Central memory CD4-positive, alpha-beta T cell (primary cell): ENCODE results near the gene IER3.
"Not testable (repeated sequence)": the region's sequence is repeated elsewhere in the genome, so short reads cannot be mapped to it uniquely, and the experiment has no call there.

Experiments used
- DNase-seq: peaks from one replicate; pipeline ENCODE4 v3.0.0; 2022

The IER3 gene

DNA sequence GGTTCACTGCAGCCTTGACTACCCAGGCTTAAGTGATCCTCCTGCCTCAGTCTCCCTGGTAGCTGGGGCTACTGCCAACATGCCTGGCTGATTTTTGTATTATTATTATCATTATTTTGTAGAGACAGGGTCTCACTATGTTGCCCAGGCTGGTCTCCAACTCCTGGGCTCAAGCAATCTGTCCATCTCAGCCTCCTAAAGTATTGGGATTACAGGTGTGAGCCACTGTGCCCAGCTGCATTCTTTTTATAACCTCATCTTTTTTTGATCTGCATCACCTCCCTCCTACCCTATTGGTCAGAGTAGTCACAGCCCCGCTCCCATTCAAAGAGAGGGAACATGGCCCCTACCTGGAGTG lies 23.6 kb upstream of the IER3 start:
- DNase-seq: no peak

DNA sequence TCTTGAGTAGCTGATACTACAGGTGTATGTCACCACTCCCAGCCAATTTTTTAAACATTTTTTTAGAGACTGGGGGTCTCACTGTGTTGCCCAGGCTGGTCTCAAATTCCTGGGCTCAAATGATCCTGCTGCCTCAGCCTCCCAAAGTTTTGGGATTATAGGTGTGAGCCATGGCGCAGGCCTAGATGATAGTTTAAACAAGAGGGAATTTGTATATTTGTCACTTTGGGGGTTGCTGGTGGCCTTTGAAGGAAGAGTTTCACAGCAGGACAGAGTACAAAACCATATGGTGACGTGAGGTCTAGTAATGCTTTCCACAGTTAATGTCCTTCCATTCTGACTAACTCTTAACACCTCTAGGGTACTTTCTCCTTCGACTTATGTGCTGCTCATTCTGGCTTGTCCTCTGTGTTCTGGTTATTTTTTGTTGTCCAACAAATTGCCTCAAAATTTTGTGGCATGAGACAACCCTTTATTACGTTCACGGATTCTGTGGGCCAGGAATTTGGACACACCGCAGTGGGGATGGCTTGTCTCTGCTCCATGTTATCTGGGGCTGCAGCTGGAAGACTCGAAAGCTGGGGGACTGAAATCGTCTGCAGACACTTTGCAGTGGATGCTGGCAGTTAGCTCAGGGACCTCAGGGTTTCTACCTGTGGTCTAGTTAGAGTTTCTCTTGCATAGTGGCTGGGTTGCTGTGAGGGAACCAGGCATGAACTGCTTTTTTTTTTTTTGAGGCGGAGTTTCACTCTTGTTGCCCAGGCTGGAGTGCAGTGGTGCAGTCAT lies 23.0 kb upstream of the IER3 start:
- DNase-seq: no peak

DNA sequence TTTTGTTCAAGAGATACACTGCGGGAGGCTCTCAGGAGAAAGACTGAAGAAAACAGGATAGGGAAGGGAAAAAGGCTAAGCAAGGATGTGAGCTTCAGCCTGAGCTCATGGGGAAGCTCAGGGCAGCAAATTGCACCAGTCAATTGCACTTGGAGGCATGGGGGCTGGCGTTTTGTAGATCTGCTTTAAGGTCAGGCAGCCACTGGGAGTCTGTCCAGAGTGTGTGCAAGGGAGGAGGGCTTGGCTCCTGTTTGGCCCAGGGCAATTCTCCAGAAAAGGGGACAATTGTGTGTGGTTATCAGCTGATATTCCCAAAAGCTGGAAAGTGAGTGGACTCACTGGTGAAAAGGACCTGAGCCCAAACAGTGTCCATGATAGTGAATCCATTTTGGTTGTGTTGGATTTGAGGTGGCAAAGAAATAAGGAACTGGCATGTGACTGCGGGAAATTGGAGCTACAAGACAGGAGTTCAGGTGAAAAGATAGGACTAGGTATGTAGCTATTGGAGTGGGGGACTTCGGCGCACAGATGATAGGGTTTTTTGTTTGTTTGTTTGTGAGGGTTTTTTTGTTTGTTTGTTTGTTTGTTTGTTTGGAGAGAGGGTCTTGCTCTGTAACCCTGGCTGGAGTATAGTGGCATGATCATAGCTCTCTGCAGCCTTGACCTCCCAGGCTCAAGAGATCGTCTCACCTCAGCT lies 22.3 kb upstream of the IER3 start:
- DNase-seq: no peak

DNA sequence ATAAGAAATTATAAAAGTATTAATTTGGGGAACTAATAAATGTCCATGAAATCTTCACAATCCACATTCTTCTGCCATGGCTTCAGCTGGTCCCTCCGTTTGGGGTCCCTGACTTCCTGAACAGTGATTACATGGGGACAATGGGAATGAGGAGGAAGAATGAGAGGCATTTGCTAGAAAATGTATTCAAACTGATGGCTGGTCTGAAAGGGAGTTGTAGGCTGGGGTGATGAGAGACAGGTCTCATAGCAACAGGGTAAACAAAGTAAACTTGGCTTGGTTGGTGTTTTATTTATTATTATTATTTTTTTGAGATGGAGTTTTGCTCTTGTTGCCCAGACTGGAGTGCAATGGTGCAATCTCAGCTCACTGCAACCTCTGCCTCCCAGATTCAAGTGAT lies 21.1 kb upstream of the IER3 start:
- not testable (repeated sequence) for DNase-seq

DNA sequence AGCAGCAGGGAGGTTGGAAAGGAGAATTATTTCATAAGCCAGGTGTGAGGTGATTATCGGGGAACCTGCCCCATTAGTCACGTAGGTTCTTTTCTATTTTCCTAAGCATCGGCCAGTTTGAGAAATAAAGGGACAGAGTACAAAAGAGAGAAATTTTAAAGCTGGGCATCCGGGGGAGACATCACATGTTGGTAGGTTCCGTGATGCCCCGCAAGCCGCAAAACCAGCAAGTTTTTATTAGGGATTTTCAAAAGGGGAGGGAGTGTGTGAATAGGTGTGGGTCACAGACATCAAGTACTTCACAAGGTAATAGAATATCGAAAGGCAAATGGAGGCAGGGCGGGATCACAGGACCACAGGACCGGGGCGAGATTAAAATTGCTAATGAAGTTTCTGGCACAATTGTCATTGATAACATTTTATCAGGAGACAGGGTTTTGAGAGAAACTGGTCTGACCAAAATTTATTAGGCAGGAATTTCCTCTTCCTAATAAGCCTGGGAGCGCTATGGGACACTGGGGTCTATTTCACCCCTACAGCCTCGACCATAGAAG lies 20.2 kb upstream of the IER3 start:
- not testable (repeated sequence) for DNase-seq

DNA sequence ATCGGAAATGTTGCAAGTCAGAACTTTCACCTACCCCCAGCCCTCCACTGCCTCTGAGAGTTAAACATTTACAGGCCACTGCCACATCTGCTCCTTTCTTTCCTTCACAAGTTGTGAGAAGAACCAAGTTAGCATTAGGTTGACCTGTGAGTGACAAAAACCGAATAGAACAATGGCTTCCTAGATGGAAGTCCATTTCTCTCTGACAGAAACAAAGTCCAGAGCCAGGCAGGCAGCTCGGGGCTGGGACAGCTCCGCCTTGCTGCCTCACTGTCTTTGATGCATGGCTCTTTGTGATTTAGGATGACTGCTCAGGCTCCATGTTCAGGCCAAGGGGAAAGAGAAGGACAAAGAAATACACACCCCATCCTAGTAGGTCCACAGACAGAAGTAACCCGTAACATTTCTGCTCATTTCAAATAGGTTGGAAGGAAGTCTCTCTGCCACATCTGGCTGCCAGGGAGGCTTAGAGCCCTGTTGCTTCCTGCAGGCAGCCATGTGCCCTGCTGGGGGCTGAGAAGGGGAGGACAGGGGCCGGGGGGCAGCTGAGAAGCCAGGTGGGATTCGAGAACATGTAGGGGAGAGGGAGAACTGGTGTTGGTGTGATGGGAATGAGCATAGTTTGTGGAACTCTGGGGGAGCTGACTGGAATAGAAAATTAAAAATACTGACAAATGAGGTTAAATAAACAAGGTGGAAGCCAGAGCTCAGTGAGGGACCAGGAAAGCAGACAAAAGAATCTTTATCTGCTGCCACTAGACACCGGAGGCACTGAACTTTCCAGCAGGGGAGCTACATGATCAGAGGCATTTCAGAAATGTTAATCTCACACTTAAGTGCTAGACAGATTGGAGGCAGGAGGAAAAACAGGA lies 19.5 kb upstream of the IER3 start:
- no peak for DNase-seq

DNA sequence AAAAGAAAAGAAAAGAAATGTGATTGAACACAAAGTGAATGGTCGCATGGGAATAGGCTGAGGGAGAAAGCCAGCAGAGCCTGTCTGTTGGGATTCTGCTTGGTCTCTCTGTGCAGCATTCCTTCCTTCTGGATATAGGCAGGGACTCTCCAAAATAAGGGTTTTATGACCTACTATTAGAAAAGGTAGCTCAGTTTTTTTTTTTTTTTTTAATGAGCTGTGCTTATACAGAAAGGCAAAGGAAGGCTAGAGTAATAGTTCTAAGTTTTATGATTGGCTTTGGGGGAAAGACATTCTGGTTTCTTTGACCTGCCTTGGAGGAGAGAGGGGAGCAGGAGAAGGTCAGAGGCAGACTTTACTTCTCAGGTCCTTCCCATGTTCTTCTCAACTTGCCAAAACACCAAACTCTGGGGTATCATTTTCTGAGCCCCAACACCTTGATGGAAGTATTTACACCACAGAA lies 18.8 kb upstream of the IER3 start:
- no peak for DNase-seq

DNA sequence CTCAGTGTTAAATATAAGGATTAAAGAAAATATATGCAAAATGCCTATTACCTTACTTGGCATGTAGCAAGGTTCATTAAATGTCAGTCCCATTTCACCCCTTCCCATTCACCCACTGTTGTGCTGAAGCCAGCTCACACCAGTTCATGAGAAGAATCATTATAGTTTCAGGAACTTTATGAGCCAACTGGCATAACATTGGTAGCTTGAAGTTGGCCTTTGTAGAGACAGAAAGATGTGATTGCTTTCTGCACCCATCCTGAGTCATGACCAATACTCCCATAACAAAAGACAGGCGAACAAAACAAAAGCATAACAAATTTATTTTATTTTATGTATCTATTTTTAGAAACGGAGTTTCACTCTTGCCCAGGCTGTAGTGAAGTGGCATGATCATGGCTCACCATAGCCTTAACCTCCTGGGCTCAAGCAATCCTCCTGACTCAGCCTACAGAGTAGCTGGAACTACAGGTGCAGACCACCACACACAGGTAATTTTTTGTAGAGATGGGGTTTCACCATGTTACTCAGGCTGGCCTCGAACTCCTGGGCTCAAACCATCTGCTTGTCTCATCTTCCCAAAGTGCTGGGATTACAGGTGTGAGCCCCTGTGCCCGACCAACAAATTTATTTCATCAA lies 17.6 kb upstream of the IER3 start:
- DNase-seq: no peak

DNA sequence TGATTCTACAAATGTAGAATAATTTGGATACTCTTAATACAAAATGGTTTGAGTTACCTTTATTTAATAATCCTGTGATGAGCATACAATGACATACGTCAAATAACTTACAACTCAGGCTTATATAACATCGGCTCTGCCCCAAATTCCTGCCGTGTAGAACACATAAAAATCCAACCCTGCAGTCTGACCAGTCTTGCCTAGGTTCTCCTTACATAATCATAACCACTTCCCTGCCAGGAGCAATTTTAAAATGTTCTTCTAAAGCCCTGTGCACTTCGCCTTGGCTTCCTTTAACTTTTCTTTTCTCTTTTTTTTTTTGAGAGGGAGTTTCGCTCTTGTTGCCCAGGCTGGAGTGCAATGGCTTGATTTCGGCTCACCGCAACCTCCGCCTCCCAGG lies 16.2 kb upstream of the IER3 start:
- no peak for DNase-seq

DNA sequence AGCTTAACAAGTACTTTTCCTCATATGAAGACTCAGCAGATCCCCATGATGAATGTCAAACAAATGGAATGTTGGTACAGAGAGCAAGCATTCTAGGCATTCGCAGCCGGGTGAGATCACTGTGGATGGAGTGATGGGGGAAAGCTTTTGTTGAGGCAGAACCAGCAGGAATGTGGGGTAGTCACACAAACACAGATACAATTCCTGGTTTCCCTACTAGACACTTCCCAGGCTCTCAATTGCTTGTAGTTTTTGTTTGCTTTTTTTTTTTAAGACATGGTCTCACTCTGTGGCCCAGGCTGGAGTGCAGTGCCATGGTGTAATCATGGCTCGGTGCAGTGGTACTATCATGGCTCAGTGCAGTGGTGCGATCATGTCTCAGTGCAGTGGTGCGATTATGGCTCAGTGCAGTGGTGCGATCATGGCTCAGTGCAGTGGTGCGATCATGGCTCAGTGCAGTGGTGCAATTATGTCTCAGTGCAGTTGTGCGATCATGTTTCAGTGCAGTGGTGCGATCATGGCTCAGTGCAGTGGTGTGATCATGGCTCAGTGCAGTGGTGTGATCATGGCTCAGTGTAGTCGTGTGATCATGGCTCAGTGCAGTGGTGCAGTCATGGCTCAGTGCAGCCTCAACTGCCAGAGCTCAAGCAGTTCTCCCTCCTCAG lies 15.4 kb upstream of the IER3 start:
- DNase-seq: no peak

DNA sequence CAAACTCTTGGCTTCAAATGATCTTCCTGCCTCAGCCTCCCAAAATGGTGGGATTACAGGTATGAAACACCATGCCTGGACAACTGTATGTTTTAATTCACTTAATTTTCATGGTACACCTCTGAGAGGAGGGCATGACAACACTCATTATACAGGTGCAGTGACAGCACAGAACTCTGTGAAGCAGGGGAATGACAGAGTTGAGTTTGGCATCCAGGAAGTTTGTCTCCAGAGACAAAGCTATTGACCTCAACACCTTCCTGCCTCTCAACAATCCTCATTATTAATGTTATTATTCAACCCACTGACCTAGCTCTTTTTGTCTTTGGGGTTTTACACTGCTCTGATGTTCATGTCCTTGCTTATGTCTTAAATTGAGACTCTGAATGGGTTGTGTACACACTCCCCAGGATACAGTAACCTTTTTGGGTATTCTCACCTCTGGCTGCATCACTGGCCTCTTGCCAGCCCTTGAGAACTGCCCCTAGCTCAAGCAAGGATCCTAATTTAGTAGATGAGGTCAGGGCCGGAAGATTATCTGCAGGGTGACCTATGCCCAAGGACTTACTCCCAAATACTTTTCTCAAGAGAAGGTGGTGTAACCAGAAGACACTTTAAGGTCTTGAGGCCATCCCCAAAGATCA lies 13.0 kb upstream of the IER3 start:
- no peak for DNase-seq

DNA sequence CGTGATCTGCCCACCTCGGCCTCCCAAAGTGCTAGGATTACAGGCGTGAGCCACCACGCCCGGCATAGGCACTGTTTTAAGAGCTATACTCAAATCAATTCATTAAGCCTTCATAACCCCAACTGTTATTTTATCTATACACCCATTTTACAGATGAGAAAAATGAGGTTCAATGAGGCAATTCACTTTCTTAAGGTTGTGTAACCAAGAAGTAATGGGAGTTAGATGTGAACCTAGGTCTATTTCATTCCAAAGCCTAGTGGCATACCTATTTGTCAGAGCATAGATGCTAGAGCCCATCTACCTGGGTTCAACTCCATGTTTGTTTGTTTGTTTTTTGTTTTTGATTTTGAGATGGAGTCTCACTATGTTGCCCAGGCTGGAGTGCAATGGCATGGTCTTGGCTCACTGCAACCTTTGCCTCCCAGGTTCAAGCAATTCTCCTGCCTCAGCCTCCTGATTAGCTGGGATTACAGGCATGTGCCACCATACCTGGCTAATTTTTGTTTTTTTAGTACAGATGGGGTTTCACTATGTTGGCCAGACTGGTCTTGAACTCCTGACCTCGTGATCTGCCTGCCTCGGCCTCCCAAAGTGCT lies 12.2 kb upstream of the IER3 start:
- DNase-seq: not testable (repeated sequence)

DNA sequence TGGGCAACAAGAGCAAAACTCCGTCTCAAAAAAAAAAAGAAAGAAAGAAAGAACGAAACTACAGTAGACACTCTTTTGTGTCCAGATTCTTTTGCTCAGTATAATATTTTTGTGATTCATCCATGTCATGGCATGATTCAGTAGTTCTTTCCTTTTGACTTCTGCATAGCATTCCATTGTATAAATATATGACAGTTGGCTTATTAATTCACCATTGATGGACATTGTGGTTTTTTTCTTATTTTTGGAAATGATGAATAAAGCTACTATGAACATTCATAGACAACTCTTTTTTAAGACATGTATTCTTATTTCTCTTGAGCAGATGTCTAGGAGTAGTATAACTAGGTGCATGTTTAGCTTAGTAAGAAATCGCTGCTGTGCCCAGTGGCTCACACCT lies 10.3 kb upstream of the IER3 start:
- DNase-seq: no peak

DNA sequence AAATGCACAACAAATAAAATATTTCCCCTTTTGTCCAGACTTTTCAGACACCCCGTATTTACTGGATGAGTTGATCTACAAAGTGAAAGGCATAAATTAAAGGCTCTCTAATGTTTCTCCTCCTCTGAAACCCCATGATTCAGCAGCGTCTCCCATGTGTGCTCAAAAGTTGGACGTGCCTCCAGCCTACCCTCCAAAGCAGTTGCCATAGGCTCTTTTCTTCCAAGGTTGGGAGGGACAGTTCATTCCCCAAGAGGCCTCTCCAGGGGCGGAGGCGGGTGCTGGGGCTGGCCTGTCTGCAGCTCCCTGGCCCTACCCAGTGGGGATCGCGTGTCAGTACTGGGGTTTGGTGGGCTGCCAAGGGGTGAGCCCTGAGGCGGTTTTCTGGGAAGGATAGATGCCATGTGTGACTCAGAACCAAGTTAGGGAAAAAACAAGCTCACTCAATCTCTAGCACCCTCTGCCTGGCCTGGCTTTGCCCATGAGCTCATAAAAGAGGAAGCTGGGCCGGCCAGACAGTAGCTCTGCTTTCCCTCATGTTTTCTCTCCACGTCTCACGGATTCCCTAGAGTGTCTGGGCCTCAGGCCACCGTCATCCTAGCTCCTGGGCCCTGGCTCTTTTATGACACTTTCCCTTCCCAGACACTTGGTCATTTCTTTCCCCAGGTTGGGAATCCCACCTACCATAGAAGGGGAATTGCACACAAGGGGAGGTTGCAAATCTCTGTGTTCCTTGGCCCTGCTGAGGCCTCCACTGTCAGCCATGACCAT lies 8.0 kb upstream of the IER3 start:
- DNase-seq: no peak

DNA sequence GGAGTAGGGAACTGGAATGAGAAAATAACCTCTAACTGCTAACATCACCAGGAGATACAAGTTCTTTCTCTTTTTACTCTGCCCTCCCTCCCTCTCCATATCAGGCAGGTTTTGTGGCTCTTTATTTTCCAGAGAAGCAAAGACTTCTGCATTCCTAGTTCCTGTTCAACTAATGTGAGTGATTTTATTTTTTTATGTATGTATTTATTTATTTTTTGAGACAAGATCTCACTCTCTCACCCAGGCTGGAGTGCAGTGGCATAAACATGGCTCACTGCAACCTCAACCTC lies 6.0 kb upstream of the IER3 start:
- DNase-seq: no peak

DNA sequence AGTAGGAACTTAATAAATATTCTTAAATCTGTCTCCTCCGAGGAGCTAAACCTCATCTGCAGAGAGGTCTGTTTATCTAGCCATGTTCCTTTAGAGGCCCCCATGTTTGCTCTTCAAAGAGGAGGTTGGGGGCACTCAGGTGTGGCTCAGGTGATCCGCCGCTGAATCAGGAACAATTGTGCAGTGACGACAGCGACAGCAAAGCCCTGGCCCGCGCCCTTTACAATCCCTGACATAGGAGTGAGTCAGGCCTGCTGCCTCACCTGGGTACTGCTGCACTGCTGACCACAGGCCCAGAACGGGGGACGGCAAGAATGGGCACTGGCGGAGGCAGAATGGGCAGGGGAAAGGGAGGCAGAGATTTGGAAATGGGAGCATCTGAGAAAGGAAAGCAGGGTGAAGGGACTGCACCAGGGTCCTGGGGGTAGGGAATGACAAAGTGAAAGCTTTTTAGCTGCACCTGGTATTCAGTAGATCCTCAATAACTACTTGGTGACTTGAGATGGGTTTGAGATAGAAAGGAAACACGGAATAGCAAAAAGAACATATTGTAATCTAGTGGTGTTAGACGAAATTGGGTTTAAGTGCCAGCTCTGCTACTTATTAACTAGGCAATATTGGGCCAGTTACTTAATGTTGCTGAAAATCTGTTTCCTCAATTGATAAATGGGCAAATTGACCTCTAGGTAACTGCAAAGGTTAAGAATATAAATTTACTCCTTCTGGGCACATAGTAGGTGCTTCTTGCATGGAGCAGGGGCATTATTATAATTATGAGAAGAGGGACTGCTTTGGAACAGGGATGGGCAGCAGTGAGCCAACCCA lies 5.4 kb upstream of the IER3 start:
- no peak for DNase-seq

DNA sequence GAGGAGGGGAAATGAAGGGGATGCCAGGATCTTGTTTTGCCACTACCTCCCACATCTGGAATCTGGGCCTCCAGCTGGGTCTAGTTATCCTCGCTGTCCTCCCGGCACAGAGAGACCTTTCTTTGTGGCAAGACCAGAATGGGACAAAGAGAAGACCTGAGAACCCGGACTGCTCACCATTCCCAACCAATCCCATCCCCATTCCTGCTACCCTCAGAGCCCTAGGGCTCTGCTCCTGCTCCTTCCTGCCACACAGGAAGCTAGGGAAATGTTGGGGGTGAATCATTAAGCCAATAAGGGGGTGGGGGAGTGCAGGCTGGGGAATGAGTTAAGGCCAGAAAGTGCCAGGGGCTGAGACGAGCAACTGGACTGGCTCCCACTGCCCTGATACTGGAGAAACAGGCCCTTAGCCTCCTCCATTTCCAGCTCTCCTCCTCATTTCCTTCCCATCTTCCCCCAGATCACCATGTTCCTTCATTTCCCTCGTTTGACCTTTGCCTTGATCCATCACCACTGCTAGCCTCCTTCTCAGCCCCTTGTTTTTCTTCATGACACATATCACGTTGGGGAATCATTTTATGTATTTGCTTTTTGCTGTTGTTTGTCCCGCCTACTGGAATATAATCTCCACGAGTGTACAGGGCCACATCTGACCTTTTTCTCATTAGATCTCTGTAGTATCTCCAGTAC lies 4.6 kb upstream of the IER3 start:
- DNase-seq: no peak

DNA sequence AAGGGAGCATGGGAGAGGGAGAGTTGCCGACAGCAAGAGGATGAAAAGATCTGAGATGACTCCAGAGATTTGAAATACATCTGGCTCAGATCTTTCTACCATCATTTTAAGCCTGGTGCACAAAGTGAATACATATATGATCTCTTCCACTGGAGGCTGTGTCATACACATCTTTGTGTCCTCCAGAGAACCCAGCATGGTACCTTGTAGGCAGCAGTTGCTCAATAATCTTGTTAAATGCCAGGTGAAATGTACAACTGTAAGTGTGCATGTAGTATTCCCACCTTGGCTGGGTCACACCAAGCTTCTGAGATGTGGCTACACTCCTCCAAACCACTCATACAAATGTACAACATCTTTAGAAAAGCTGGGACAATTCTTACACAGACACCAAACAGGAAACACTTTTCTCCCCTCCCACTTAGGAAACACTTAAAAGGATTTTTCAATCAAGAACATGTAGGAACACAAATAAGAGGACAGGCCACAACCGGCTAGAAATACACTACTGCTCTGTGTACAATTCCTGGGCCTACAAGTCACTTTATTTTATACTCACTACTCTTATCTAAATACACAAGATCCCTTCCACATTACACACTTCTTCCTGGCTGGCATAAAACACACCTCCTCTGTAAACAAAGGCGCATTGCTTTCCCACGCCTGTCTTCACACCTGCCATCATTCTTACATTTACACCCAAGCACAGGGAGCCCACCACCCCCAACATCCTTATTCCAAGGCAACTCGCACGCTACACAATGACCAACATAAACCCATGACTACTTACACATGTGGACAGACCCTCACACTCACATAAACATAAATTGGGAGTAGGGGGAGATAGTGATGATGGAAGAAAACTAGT lies 3.8 kb upstream of the IER3 start:
- DNase-seq: no peak
